Measurements from ENCODE around the gene AP5Z1. TPM values are rescaled to one million over a fixed set of nuclear protein-coding genes. Genes with fewer than 3 reads are reported as not detected.
"Not testable (repeated sequence)": the region's sequence is repeated elsewhere in the genome, so short reads cannot be mapped to it uniquely, and the experiment has no call there.

The AP5Z1 gene
- total RNA-seq, 1 donor from 2014 or later: 13.4 TPM

- no peak for DNase-seq
- TF ChIP-seq, protein P1, sequence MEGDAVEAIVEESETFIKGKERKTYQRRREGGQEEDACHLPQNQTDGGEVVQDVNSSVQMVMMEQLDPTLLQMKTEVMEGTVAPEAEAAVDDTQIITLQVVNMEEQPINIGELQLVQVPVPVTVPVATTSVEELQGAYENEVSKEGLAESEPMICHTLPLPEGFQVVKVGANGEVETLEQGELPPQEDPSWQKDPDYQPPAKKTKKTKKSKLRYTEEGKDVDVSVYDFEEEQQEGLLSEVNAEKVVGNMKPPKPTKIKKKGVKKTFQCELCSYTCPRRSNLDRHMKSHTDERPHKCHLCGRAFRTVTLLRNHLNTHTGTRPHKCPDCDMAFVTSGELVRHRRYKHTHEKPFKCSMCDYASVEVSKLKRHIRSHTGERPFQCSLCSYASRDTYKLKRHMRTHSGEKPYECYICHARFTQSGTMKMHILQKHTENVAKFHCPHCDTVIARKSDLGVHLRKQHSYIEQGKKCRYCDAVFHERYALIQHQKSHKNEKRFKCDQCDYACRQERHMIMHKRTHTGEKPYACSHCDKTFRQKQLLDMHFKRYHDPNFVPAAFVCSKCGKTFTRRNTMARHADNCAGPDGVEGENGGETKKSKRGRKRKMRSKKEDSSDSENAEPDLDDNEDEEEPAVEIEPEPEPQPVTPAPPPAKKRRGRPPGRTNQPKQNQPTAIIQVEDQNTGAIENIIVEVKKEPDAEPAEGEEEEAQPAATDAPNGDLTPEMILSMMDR (IDR thresholded peaks at IDR 0.05; ENCODE audit: borderline replicate concordance): no peak
- no peaks in the 10 kb centered on the region for H3K27me3 ChIP-seq (ENCODE audit: low read depth)
- peaks cover 17% of the 10 kb centered on the region for H3K4me1 ChIP-seq
- intact Hi-C loops (cut with micrococcal nuclease): loop anchor here (10.0 kb wide), 1 partner anchor 294 kb away; no protein-coding TSS in a partner anchor
- H3K9me3 ChIP-seq (replicated peaks): no peaks in the 10 kb centered on the region
- no peak overlapping the region for H3K27ac ChIP-seq (replicated peaks)
- no peak overlapping the region for H3K4me3 ChIP-seq
- H3K36me3 ChIP-seq: peaks cover 63% of the 10 kb centered on the region
These were observed 15.1 kb downstream of the AP5Z1 start for GRCh38 chr7:4790516-4790991.

GRCh38 chr7:4791101-4791737 lies 15.8 kb downstream of the AP5Z1 start:
- no peak overlapping the region for H3K4me3 ChIP-seq
- no peak overlapping the region for H3K27ac ChIP-seq (replicated peaks)
- no peaks in the 10 kb centered on the region for H3K27me3 ChIP-seq (ENCODE audit: low read depth)
- H3K4me1 ChIP-seq: peaks cover 17% of the 10 kb centered on the region
- intact Hi-C loops (cut with micrococcal nuclease): loop anchor here (10.0 kb wide), 1 partner anchor 294 kb away; no protein-coding TSS in a partner anchor
- TF ChIP-seq, protein P1 (IDR thresholded peaks at IDR 0.05; ENCODE audit: borderline replicate concordance): no peak
- peaks cover 56% of the 10 kb centered on the region for H3K36me3 ChIP-seq
- DNase-seq: no peak
- no peaks in the 10 kb centered on the region for H3K9me3 ChIP-seq (replicated peaks)

GRCh38 chr7:4791738-4792536 lies 16.5 kb downstream of the AP5Z1 start:
- H3K27ac ChIP-seq (replicated peaks): peak overlapping the region; percentile 75
- H3K9me3 ChIP-seq (replicated peaks): no peaks in the 10 kb centered on the region
- H3K4me1 ChIP-seq: peaks cover 17% of the 10 kb centered on the region
- H3K4me3 ChIP-seq: peak overlapping the region; percentile 67
- DNase-seq: peak; percentile 84
- H3K36me3 ChIP-seq: peaks cover 49% of the 10 kb centered on the region
- H3K27me3 ChIP-seq (ENCODE audit: low read depth): no peaks in the 10 kb centered on the region
- TF ChIP-seq, protein P1 (IDR thresholded peaks at IDR 0.05; ENCODE audit: borderline replicate concordance): peak; percentile 87
- intact Hi-C loops (cut with micrococcal nuclease): loop anchor here (10.0 kb wide), 1 partner anchor 293 kb away; no protein-coding TSS in a partner anchor

GRCh38 chr7:4792537-4793126 lies 17.2 kb downstream of the AP5Z1 start:
- no peaks in the 10 kb centered on the region for H3K9me3 ChIP-seq (replicated peaks)
- no peaks in the 10 kb centered on the region for H3K27me3 ChIP-seq (ENCODE audit: low read depth)
- TF ChIP-seq, protein P1 (IDR thresholded peaks at IDR 0.05; ENCODE audit: borderline replicate concordance): no peak
- peak overlapping the region; percentile 75 for H3K27ac ChIP-seq (replicated peaks)
- intact Hi-C loops (cut with micrococcal nuclease): loop anchor here (10.0 kb wide), 1 partner anchor 292 kb away; no protein-coding TSS in a partner anchor
- H3K4me3 ChIP-seq: peak overlapping the region; percentile 67
- H3K36me3 ChIP-seq: peaks cover 42% of the 10 kb centered on the region
- DNase-seq: no peak
- peaks cover 17% of the 10 kb centered on the region for H3K4me1 ChIP-seq

- H3K4me3 ChIP-seq; H3K9me3 ChIP-seq (replicated peaks); DNase-seq; H3K27me3 ChIP-seq (ENCODE audit: low read depth); H3K27ac ChIP-seq (replicated peaks): not testable (repeated sequence)
- intact Hi-C loops (cut with micrococcal nuclease): loop anchor here (10.0 kb wide), 1 partner anchor 291 kb away; no protein-coding TSS in a partner anchor
- peaks cover 33% of the 10 kb centered on the region for H3K36me3 ChIP-seq
- H3K4me1 ChIP-seq: peaks cover 23% of the 10 kb centered on the region
These were observed 18.1 kb downstream of the AP5Z1 start for GRCh38 chr7:4793385-4793993.

GRCh38 chr7:4794171-4794570 lies 18.7 kb downstream of the AP5Z1 start:
- peaks cover 29% of the 10 kb centered on the region for H3K4me1 ChIP-seq
- H3K27me3 ChIP-seq (ENCODE audit: low read depth); DNase-seq; H3K9me3 ChIP-seq (replicated peaks); H3K4me3 ChIP-seq; H3K27ac ChIP-seq (replicated peaks): not testable (repeated sequence)
- intact Hi-C loops (cut with micrococcal nuclease): loop anchor here (10.0 kb wide), 1 partner anchor 291 kb away; no protein-coding TSS in a partner anchor
- peaks cover 27% of the 10 kb centered on the region for H3K36me3 ChIP-seq

Data from left ventricle myocardium inferior (tissue), 1 donor.